ENCODE results near the gene EFNA4.

Gene EFNA4

GRCh38 chr1:155103325-155103724, 39.8 kb downstream of the EFNA4 start:
- no peaks in the 10 kb centered on the region for H3K9me3 ChIP-seq (ENCODE audit: control insufficient read depth, insufficient read depth, low read length)
- H3F3A ChIP-seq (ENCODE audit: control insufficient read depth, insufficient read depth): no peaks in the 10 kb centered on the region
- no peaks in the 10 kb centered on the region for H3K79me2 ChIP-seq (ENCODE audit: control insufficient read depth, low read length)
- no peaks in the 10 kb centered on the region for H3K27me3 ChIP-seq (ENCODE audit: control insufficient read depth, low read length)
- H4K20me1 ChIP-seq (ENCODE audit: control insufficient read depth, insufficient read depth, low read depth, low read length): no peaks in the 10 kb centered on the region
- H3K4me1 ChIP-seq (ENCODE audit: control insufficient read depth, low read length): peaks cover 13% of the 10 kb centered on the region
- TF ChIP-seq EZH2phosphoT487 (IDR thresholded peaks at IDR 0.05; ENCODE audit: borderline replicate concordance, low read length) (no peak), CTCF (IDR thresholded peaks at IDR 0.05; ENCODE audit: low read depth, low read length, poor library complexity, severe bottlenecking) (no peak)
- no peaks in the 10 kb centered on the region for H3K9me2 ChIP-seq (replicated peaks; ENCODE audit: control insufficient read depth, low read length)
- no peak overlapping the region for H3K27ac ChIP-seq (ENCODE audit: low read depth, low read length)
- H3K4me3 ChIP-seq (ENCODE audit: low read length): no peak overlapping the region
- no peak overlapping the region for H3K4me2 ChIP-seq (ENCODE audit: low read length)
- no peaks in the 10 kb centered on the region for H3K36me3 ChIP-seq (ENCODE audit: control insufficient read depth, low read length)

DNA sequence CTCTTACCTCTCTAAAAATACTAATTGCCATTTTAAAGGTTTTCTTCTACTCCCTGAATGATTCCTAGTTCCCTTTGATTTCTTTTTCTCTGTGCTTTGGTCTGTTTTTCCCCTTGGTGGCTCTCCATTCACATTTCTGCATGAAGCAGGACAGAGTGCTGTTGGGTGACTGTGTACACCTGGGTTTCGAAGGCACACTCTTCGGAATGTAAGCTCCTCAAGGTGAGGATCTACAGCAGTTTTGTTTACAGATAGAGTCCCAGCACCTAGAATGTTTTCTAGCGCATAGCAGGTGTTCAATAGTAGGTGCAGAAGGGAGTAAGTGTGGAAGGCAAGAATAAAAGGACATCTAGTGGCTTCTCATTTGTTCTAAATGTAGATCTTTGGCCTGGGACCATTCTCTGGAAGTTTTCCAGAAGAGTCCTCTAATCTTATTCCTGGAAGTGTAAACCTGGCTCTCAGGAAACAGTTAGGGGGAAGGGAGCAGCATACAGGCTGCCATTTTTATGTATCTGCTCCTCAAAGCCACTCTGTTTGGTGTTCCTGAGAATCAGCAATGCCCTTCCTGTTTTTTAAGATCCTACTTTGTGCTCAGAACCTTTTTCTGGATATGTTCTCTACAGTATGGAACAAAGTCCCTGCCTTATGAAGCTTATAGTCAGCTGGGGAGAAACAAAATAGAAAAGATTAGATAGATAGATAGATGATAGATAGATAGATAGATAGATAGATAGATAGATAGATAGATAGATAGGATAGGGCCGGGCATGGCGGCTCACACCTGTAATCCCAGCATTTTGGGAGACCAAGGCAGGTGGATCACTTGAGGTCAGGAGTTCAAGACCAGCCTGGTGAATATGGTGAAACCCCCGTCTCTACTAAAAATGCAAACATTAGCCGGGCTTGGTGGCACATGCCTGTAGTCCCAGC, 41.3 kb downstream of the EFNA4 start:
- no peaks in the 10 kb centered on the region for H3K9me2 ChIP-seq (replicated peaks; ENCODE audit: control insufficient read depth, low read length)

DNA sequence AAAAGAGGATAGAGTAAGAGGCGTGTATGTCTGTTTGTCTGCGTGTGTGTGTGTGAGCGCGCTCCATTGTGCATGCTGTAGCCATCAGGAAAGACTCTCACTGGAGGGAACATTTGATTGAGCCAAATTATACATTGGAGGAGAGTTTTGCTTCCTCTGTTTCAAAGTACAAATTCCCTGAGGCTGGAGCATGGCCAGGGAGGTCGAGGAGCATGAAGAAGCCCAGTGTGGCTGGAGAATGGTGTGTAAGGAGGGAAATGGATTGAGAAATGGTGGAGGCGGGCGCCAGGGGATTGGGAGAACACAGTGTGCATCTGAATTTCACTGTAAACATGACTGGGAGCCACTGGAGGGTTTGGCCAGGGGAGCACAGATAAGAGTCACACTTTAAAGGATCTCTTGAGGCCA, 42.1 kb downstream of the EFNA4 start:
- Histone ChIP-seq H3K27me3 (ENCODE audit: control insufficient read depth, low read length) (no peaks in the 10 kb centered on the region), H3K9me2 (replicated peaks; ENCODE audit: control insufficient read depth, low read length) (no peaks in the 10 kb centered on the region), H3K9me3 (ENCODE audit: control insufficient read depth, insufficient read depth, low read length) (no peaks in the 10 kb centered on the region), H3K27ac (ENCODE audit: low read depth, low read length) (no peak overlapping the region), H3K4me1 (ENCODE audit: control insufficient read depth, low read length) (peaks cover 15% of the 10 kb centered on the region), H3F3A (ENCODE audit: control insufficient read depth, insufficient read depth) (no peaks in the 10 kb centered on the region), H3K4me2 (ENCODE audit: low read length) (no peak overlapping the region), H3K79me2 (ENCODE audit: control insufficient read depth, low read length) (no peaks in the 10 kb centered on the region), H3K36me3 (ENCODE audit: control insufficient read depth, low read length) (no peaks in the 10 kb centered on the region), H3K4me3 (ENCODE audit: low read length) (no peak overlapping the region), H4K20me1 (ENCODE audit: control insufficient read depth, insufficient read depth, low read depth, low read length) (no peaks in the 10 kb centered on the region)
- TF ChIP-seq CTCF (IDR thresholded peaks at IDR 0.05; ENCODE audit: low read depth, low read length, poor library complexity, severe bottlenecking) (no peak), EZH2phosphoT487 (IDR thresholded peaks at IDR 0.05; ENCODE audit: borderline replicate concordance, low read length) (no peak)

More for the DNA sequence above, 41.3 kb downstream of the EFNA4 start:
- Histone ChIP-seq H4K20me1 (ENCODE audit: control insufficient read depth, insufficient read depth, low read depth, low read length) (no peaks in the 10 kb centered on the region), H3K27me3 (ENCODE audit: control insufficient read depth, low read length) (no peaks in the 10 kb centered on the region), H3K4me3 (ENCODE audit: low read length) (no peak overlapping the region), H3F3A (ENCODE audit: control insufficient read depth, insufficient read depth) (no peaks in the 10 kb centered on the region), H3K36me3 (ENCODE audit: control insufficient read depth, low read length) (no peaks in the 10 kb centered on the region), H3K79me2 (ENCODE audit: control insufficient read depth, low read length) (no peaks in the 10 kb centered on the region), H3K9me3 (ENCODE audit: control insufficient read depth, insufficient read depth, low read length) (no peaks in the 10 kb centered on the region), H3K4me2 (ENCODE audit: low read length) (no peak overlapping the region), H3K4me1 (ENCODE audit: control insufficient read depth, low read length) (peaks cover 15% of the 10 kb centered on the region), H3K27ac (ENCODE audit: low read depth, low read length) (no peak overlapping the region)
- TF ChIP-seq EZH2phosphoT487 (IDR thresholded peaks at IDR 0.05; ENCODE audit: borderline replicate concordance, low read length) (no peak), CTCF (IDR thresholded peaks at IDR 0.05; ENCODE audit: low read depth, low read length, poor library complexity, severe bottlenecking) (no peak)
